ENCODE results near the gene EBF4. TPM values are rescaled to one million over a fixed set of nuclear protein-coding genes. Genes with fewer than 3 reads are reported as not detected.
A peak's percentile ranks its signal among the peaks of the same experiment; 100 is the strongest.

The EBF4 gene
- total and polyA plus RNA-seq, 2 of the 8 experiments (the other 6 are each of a cell fraction or from before 2014, with no cell fraction given): 1.2 to 2.9 TPM

GRCh38 chr20:2691127-2691526 is 1.5 kb upstream of the EBF4 start:
- H4K5ac ChIP-seq (ENCODE audit: insufficient read length, low read depth, low read length): no peak overlapping the region
- no peak overlapping the region for H3K18ac ChIP-seq (ENCODE audit: extremely low read depth, low read length)
- CTCF ChIA-PET (ENCODE audit: partially characterized antibody): interaction anchor here (1.4 to 9.2 kb wide), 3 partner anchors 19 to 61 kb away, joined by 4 to 151 read pairs (median 133); no protein-coding TSS in a partner anchor
- FAIRE-seq (no peak), DNase-seq (ENCODE audit: low read depth in 1 of 2, low spot score in 2 of 2) (no peak)
- no peak overlapping the region for H3K27ac ChIP-seq (ENCODE audit: low read depth, low read length)
- H3K4me3 ChIP-seq (ENCODE audit: extremely low read depth in 1 of 4, insufficient read depth in 2 of 4, low read depth in 3 of 4, low read length in 4 of 4): no peak overlapping the region
- whole genome bisulfite sequencing, 2 experiments (ENCODE audit: extremely low coverage in 1 of 2, insufficient coverage in 1 of 2, insufficient read length in 1 of 2, insufficient replicate concordance in 2 of 2, low coverage in 1 of 2, low lambda C conversion rate in 2 of 2, missing lambda C conversion rate in 1 of 2): 83% methylated on average over 8 of the region's 8 CpGs; no CpG with 5 or more reads in 1 of the 2 experiments
- no peak overlapping the region for H2AK5ac ChIP-seq (ENCODE audit: low read depth, low read length)
- peaks cover 3 to 29% (median 11%) of the 10 kb centered on the region in 4 experiments for H3K4me1 ChIP-seq (replicated peaks in 1 of 4; ENCODE audit: control insufficient read depth in 3 of 4, insufficient read depth in 4 of 4, low read length in 3 of 4)
- POLR2A ChIA-PET (ENCODE audit: partially characterized antibody): no interaction called here
- peaks cover 5 to 7% of the 10 kb centered on the region in 2 experiments for H4K20me1 ChIP-seq (replicated peaks in 1 of 2; ENCODE audit: control insufficient read depth in 1 of 2, insufficient read depth in 2 of 2, low read length in 2 of 2)
- H3K27me3 ChIP-seq (replicated peaks in 1 of 4; ENCODE audit: control insufficient read depth in 3 of 4, extremely low read depth in 1 of 4, insufficient read depth in 3 of 4, low read length in 3 of 4): peaks cover 54 to 74% (median 70%) of the 10 kb centered on the region in 4 experiments
- no peak overlapping the region for H4K91ac ChIP-seq (replicated peaks; ENCODE audit: insufficient read length, low read length)
- no peak overlapping the region for H3K56ac ChIP-seq (replicated peaks; ENCODE audit: insufficient read length, low read depth, low read length)
- H3K79me1 ChIP-seq (ENCODE audit: low read depth, low read length): no peaks in the 10 kb centered on the region
- no peak overlapping the region for H3K14ac ChIP-seq (ENCODE audit: insufficient read length)
- H3K9me3 ChIP-seq (ENCODE audit: insufficient read depth in 2 of 2, low read depth in 1 of 2, low read length in 1 of 2): no peaks in the 10 kb centered on the region
- no peak overlapping the region for H3K23ac ChIP-seq (ENCODE audit: insufficient read length)
- H2BK12ac ChIP-seq (ENCODE audit: low read depth, low read length): 0 out of 2 replicates have a peak overlapping the region, but pooled peaks have one; percentile 50
- H4K8ac ChIP-seq (ENCODE audit: extremely low read depth, insufficient read depth, low read length): no peak overlapping the region; the same call in 1 of the 2 replicates
- no peak overlapping the region for H2BK5ac ChIP-seq (ENCODE audit: low read depth, low read length)
- no peak overlapping the region for H2BK15ac ChIP-seq (ENCODE audit: low read length)
- no peak overlapping the region for H2BK120ac ChIP-seq (replicated peaks; ENCODE audit: low read depth, low read length)
- H2BK20ac ChIP-seq (ENCODE audit: low read length): no peak overlapping the region
- no peak overlapping the region; a peak in 1 of 4 replicates for H3K4me2 ChIP-seq (ENCODE audit: insufficient read depth in 1 of 2, low read depth in 2 of 2, low read length in 2 of 2)
- no peak overlapping the region for H3K9ac ChIP-seq (replicated peaks in 1 of 4; ENCODE audit: extremely low read depth in 1 of 4, low read depth in 3 of 4, low read length in 3 of 4)
- no peak overlapping the region for H2AFZ ChIP-seq (ENCODE audit: low read length)
- no peaks in the 10 kb centered on the region; a peak in 1 of 8 replicates for H3K36me3 ChIP-seq (ENCODE audit: control insufficient read depth in 2 of 4, insufficient read depth in 4 of 4, low read length in 3 of 4)
- no peaks in the 10 kb centered on the region for H3K79me2 ChIP-seq (ENCODE audit: control insufficient read depth in 1 of 2, insufficient read depth in 2 of 2, low read length in 2 of 2)
- H3K23me2 ChIP-seq (ENCODE audit: low read depth, low read length): peaks cover 3% of the 10 kb centered on the region; the same call in 1 of the 2 replicates
- no peak overlapping the region for H3K4ac ChIP-seq (replicated peaks; ENCODE audit: insufficient read length, low read depth, low read length)
- TF ChIP-seq RNF2 (IDR thresholded peaks at IDR 0.05; ENCODE audit: borderline replicate concordance, low read depth, low read length, missing control alignments, poor library complexity, severe bottlenecking) (no peak), ZNF274 (IDR thresholded peaks at IDR 0.05; ENCODE audit: borderline replicate concordance, extremely low read depth, low read length) (no peak), SP1 (IDR thresholded peaks at IDR 0.05; ENCODE audit: low read depth, low read length) (no peak), ATF3 (IDR thresholded peaks at IDR 0.05; ENCODE audit: insufficient read depth, low read depth, low read length) (no peak), SP4 (IDR thresholded peaks at IDR 0.05; ENCODE audit: low read length) (no peak), EZH2 (IDR thresholded peaks at IDR 0.05; ENCODE audit: low read depth, low read length, severe bottlenecking) (no peak), TEAD4 (IDR thresholded peaks at IDR 0.05; ENCODE audit: low read depth, low read length) (no peak), SP2 (IDR thresholded peaks at IDR 0.05; ENCODE audit: low read length) (no peak), ATF2 (IDR thresholded peaks at IDR 0.05; ENCODE audit: low read length) (no peak), RBBP5 (IDR thresholded peaks at IDR 0.05; ENCODE audit: borderline replicate concordance, low read depth, low read length) (no peak), BRCA1 (IDR thresholded peaks at IDR 0.05; ENCODE audit: low read depth, low read length) (no peak), CHD2 (IDR thresholded peaks at IDR 0.05; ENCODE audit: low read length) (no peak)

Measured in H1 (cell line).